HG03378 (cell line): ENCODE measurements around the gene LRCOL1.
"Not testable (repeated sequence)": the region's sequence is repeated elsewhere in the genome, so short reads cannot be mapped to it uniquely, and the experiment has no call there.

Experiments used
- ATAC-seq: cut with Tn5 transposase; IDR thresholded peaks from one replicate; pipeline ENCODE4 v1.9.1; 2021; ENCODE audit warnings: mild to moderate bottlenecking, moderate library complexity; ENCODE audit not compliant: unreplicated experiment

LRCOL1 gene

GRCh38 chr12:132602572-132603239 is 7.7 kb downstream of the LRCOL1 start:
- no peak for ATAC-seq

- no peak for ATAC-seq
Observed at GRCh38 chr12:132601171-132601883, 9.1 kb downstream of the LRCOL1 start.

- no peak for ATAC-seq
Observed at GRCh38 chr12:132600048-132601032, 10.0 kb downstream of the LRCOL1 start.

- ATAC-seq = not testable (repeated sequence)
Observed at GRCh38 chr12:132599502-132599901, 10.9 kb downstream of the LRCOL1 start.

GRCh38 chr12:132597333-132598316 is 12.8 kb downstream of the LRCOL1 start:
- no peak for ATAC-seq

GRCh38 chr12:132596016-132596415 is 14.4 kb downstream of the LRCOL1 start:
- no peak for ATAC-seq

- no peak for ATAC-seq
Observed at GRCh38 chr12:132595183-132595582, 15.2 kb downstream of the LRCOL1 start.

- ATAC-seq = peak; percentile 65
Observed at GRCh38 chr12:132593938-132594358, 16.4 kb downstream of the LRCOL1 start.

GRCh38 chr12:132593521-132593920 is 16.9 kb downstream of the LRCOL1 start:
- no peak for ATAC-seq

GRCh38 chr12:132593071-132593470 is 17.3 kb downstream of the LRCOL1 start:
- no peak for ATAC-seq

GRCh38 chr12:132592282-132592970 is 18.0 kb downstream of the LRCOL1 start:
- no peak for ATAC-seq

GRCh38 chr12:132591107-132591935 is 19.1 kb downstream of the LRCOL1 start:
- no peak for ATAC-seq

- no peak for ATAC-seq
Observed at GRCh38 chr12:132588821-132589669, 21.3 kb downstream of the LRCOL1 start.

- ATAC-seq = no peak
Observed at GRCh38 chr12:132588319-132588718, 22.1 kb downstream of the LRCOL1 start.

- no peak for ATAC-seq
Observed at GRCh38 chr12:132587781-132588180, 22.6 kb downstream of the LRCOL1 start.

- no peak for ATAC-seq
Observed at GRCh38 chr12:132586929-132587328, 23.5 kb downstream of the LRCOL1 start.

- no peak for ATAC-seq
Observed at GRCh38 chr12:132585177-132585576, 25.2 kb downstream of the LRCOL1 start.

- no peak for ATAC-seq
Observed at GRCh38 chr12:132584429-132584828, 26.0 kb downstream of the LRCOL1 start.
